ENCODE measurements around the gene H6PD.

Gene H6PD

GRCh38 chr1:9302745-9303524, 68.4 kb downstream of the H6PD start:
- DNase-seq, result no peak

GRCh38 chr1:9303916-9304315, 69.3 kb downstream of the H6PD start:
- no peak for DNase-seq

- DNase-seq, result no peak
Measured at GRCh38 chr1:9305216-9305615, 70.6 kb downstream of the H6PD start.

DNA sequence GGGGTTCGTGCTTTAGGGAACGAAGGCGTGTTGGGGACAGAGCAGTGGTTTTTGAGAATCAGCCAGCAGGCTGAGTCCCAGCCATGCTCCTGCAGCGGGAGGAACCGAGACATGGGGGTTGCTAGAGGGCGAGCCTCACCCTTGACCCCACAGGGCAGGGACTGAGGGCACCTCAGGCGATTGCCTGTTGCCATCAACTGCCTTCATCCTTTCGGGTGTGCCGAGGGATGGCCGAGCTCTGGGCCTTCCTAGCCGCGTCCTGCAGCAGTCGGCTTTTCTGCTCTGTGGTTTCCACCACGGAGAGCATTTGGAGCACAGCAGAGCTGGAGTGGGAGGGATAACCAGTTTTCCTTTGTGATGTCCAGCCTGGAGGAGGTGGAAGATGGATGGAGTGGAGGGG, 71.4 kb downstream of the H6PD start:
- no peak for DNase-seq

DNA sequence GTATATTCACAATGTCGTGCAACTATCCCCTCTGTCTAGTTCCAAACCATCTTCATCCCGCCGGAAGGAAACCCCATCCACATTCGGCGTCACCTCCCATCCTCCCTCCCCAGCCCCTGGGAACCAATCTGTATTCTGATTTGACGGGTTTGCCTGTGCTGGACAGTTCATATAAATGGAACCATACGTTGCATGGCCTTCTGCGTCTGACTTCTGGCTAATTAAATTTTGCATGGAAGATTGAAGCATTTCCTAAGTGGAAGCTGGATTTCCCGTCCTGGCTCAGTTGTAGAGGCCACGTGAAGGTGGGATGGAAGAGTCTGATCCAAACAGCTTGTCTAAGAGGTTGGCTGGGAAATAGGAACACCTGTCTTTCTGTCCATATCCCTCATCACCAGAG, 72.7 kb downstream of the H6PD start:
- no peak for DNase-seq

DNA sequence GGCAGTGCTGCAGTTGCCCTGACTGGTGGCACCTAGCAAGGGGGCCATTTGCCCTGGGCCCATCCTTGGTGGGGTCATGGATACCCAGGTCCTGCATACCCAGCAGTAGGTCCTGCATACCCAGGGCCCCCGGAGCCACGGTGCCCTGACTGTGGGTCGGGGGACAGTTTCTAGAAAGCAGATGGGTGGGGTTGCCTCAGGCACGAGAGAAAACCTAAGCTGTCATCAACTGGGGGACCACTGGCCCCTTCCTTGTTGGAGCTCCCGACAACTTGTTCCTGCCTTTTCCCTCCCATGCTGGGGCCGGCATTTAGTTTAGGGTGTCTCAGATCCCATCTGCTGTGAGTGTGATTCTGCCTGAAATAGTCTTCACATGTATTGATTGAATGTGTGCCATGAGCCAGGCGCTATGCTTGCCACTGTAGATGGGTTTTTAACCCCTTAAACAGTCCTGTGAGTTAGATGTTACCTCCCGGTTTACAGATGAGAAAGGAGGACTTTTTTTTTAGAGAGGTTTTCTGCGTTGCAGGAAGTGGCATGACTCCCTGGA, 73.7 kb downstream of the H6PD start:
- no peak for DNase-seq

DNA sequence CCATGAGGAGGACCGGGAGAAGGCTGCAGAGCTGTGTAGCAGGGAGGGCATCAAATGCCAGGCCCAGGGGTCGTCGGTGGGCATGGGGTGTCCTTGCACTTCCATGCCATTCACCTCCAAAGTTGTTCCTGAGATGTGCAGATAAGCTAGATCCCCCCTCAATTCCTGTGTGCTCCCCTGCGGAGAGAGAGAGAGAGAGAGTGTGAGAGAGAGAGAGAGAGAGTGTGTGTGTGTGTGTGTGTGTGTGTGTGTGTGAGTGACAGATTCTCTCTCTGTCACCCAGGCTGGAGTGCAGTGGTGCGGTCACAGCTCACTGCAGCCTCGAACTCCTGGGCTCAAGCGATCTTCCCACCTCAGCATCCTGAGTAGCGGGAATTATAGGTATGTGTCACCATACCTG, 74.5 kb downstream of the H6PD start:
- DNase-seq, result no peak

DNA sequence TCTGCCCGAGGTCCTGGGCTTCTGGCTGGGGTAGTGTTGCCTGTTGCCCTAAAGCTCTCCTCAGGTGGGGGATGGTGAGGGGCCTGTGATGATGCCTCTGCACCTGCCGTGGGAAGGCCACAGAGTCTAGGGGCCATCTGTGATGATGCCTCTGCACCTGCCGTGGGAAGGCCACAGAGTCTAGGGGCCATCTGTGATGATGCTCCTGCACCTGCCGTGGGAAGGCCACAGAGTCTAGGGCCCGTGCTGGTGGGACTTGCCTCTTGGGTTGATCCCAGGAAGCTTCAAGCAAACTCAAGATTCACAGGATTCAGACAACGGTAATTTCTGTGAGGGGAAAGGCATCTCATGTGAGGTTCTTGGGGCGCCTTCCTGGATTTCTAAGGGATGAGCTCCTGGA, 75.4 kb downstream of the H6PD start:
- DNase-seq, result no peak

- no peak for DNase-seq
Measured at GRCh38 chr1:9311029-9311428, 76.5 kb downstream of the H6PD start.

- DNase-seq, result no peak
Measured at GRCh38 chr1:9311479-9311878, 76.9 kb downstream of the H6PD start.

DNA sequence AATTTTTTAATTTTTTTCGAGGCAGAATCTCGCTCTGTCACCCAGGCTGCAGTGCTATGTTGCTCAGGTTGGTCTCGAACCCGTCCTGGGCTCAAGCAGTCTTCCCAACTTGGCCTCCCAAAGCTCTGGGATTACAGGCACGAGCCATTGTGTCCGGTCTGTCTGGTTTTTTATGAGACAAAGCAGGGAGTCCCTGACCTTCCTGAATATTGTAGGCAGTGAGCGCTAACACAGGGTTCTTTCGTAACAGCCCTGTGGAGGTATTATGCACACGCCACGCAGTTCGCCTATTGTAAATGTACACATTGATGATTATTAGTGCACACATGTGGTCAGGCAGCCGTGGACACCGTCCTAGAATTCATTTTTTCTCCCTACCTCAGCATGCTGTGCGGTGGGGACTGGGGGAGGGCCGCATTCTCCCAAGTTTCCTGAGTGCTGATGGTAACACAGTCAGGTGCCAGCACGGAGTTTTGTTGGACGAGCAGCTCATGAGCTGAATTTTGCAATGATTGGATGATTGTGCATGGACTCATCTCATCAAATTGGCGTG, 77.7 kb downstream of the H6PD start:
- no peak for DNase-seq

GRCh38 chr1:9313576-9313975, 79.0 kb downstream of the H6PD start:
- no peak for DNase-seq

DNA sequence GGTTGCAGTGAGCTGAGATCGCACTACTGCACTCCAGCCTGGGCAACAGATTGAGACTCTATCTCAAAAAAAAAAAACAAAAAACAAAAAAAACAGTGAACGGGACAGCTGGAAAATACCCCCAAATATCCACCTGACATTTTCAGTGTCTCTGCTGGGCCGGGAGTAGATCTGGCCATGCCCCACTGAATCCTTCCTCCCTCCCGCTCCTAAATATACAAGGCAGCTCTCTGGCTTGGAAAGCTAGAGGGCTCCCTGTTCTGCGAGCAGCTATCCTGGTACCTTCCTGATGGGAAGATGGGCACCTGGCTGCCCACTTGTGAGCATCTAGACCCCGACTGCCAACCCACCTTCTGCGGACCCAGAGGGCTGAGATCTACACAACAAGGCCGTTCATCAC, 79.5 kb downstream of the H6PD start:
- DNase-seq, result no peak

GRCh38 chr1:9314711-9315379, 80.3 kb downstream of the H6PD start:
- no peak for DNase-seq

GRCh38 chr1:9315411-9316079, 81.0 kb downstream of the H6PD start:
- DNase-seq, result no peak

DNA sequence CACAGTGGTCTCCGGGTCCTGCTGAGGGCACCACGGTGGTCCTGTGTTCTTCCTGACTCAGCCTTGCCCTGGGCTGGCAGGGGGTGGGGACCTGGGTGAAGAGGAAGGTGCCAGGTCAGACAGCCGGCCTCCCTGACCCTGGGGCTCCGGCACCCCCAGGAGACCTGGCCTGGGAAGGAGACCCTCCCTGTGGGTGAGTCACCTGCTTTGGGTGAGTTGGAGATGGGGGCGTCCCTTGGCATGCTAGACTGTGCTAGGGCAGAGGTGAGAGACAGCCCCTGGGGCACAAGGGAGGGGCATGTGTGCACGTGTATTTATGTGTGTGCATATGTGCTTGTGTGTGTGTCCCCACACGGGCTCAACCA, 81.5 kb downstream of the H6PD start:
- DNase-seq, result no peak

DNA sequence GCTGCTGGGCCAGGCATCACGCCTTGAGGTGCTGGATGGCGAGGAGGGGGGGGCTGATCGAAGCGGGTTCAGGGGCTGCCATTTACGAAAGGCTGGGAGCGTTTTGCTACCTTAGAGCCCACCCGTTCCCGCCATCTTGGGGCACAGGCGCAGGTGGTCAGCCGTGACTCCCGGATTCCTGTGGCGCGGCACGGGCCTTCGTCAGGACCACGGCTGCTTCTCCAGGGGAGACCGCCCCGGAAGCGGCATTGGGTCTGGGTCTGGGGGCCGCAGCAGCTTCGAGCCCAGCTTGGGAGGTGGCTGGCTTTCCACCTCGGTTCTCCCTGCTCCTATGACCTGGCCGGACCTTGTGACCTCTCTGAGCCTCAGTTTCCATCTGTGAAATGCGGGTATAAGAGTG, 81.9 kb downstream of the H6PD start:
- no peak for DNase-seq

GRCh38 chr1:9317072-9317471, 82.5 kb downstream of the H6PD start:
- DNase-seq, result no peak

- DNase-seq, result no peak
Measured at GRCh38 chr1:9317591-9318417, 83.2 kb downstream of the H6PD start.

GRCh38 chr1:9319208-9319788, 84.7 kb downstream of the H6PD start:
- DNase-seq, result no peak

DNA sequence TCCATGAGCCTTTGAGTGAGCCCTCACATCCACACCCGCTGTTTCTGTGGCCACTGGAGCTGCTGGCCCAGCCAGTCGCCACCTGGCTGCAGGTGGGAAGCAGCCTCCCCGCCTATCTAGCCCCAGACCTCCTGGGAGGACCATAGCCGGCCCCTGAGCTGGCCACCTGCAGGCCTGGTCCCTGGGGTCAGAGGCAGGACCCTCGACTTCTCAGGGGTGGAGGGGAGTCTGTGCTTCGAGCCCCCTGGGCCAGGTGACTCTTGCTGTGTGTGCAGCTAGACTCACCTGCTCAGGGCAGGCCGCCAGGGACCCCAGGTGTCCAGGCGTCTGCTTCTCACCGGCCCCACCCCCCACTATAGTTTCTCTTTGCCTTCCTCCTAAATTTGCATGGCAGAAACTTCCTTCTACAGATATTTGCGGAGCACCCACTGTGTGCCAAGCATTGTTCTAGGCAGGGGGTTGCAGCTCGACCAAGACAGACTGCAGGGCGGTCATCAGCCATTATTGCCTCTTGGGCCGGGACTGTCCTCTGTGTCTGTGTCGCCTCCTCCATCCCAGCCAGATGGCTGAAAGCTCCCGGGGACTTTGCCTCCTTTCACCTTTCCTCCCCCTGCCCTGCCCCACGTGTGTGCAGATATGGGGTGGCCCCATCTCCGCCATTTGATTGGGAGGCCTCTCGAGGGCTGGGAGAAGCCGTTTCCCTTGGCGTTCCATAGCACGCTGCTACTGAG, 85.4 kb downstream of the H6PD start:
- no peak for DNase-seq

All from SIG-M5 (cell line).